GM19467 (cell line): Measurements from ENCODE around the gene VWA5B2.

Experiments
- ATAC-seq: cut with Tn5 transposase; IDR thresholded peaks from one replicate; pipeline ENCODE4 v1.9.1; 2021; ENCODE audit warnings: mild to moderate bottlenecking, moderate library complexity; ENCODE audit not compliant: unreplicated experiment

The VWA5B2 gene

GRCh38 chr3:184272269-184272668 lies 42.9 kb downstream of the VWA5B2 start:
- ATAC-seq = no peak

- no peak for ATAC-seq
Observed at GRCh38 chr3:184275381-184275701, 46.0 kb downstream of the VWA5B2 start.

GRCh38 chr3:184275961-184276910 lies 46.9 kb downstream of the VWA5B2 start, which contains the start of gene ECE2:
ECE2 (plus strand) TSS chr3:184276022; CDS start chr3:184276154, 132 bp downstream.
- no peak for ATAC-seq

- no peak for ATAC-seq
Observed at GRCh38 chr3:184277366-184277765, 48.0 kb downstream of the VWA5B2 start.

GRCh38 chr3:184282941-184283340 lies 53.6 kb downstream of the VWA5B2 start:
- ATAC-seq = no peak

- no peak for ATAC-seq
Observed at GRCh38 chr3:184283681-184284080, 54.3 kb downstream of the VWA5B2 start.

GRCh38 chr3:184284696-184285095 lies 55.3 kb downstream of the VWA5B2 start:
- no peak for ATAC-seq

- ATAC-seq = no peak
Observed at GRCh38 chr3:184289426-184289938, 60.1 kb downstream of the VWA5B2 start.

GRCh38 chr3:184290331-184290730 lies 60.9 kb downstream of the VWA5B2 start:
- ATAC-seq = no peak

GRCh38 chr3:184291044-184291737 lies 61.8 kb downstream of the VWA5B2 start:
- no peak for ATAC-seq
